Measurements from ENCODE around the gene MS4A6A. TPM values are rescaled to one million over a fixed set of nuclear protein-coding genes. Genes with fewer than 3 reads are reported as not detected.

Gene MS4A6A
- total RNA-seq, 1 experiment from 2014 or later = not detected

DNA sequence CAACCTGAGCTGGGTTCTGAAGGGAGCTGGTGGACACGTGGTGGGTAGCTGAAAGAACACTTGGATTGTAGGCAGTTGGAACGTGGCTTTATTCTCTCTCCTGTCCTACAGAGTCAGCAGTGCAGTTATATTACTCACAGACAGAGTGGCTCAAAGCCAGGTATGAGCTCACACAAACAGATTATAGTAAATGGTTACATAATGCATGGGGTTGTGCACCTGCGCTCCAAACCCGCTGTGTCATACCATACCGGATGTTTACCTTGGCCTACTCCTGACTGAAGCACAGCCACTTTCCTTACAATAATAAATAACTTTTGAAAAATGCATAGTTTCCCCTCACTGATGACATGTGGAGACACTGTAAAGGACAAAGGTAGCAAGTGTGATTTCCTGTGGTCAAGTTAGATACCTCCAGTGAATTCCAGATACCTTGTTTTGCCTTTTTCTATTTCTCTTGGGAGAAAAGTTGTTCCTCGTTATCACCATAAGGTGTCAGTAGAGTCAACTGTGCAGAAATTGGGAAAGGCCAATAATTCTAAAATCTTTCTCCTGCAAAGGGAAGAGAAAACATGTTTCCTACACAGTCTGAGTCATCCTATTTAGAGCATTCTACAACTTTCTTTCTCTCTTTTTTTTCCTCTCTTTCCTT lies 13.5 kb downstream of the MS4A6A start:
- no peak overlapping the region for H2AFZ ChIP-seq (ENCODE audit: low read length)
- peak; percentile 76 for ATAC-seq
- H3K79me2 ChIP-seq (ENCODE audit: low read length) = no peaks in the 10 kb centered on the region
- ChIA-PET POLR2A (ENCODE audit: unreplicated experiment) (no interaction called here), CTCF (interaction anchor here (0.6 kb wide), 1 partner anchor 82 kb away, joined by 3 read pairs; no protein-coding TSS in a partner anchor)
- intact Hi-C loops (cut with micrococcal nuclease) = no loop called here
- H3K27me3 ChIP-seq (ENCODE audit: low read length) = no peaks in the 10 kb centered on the region
- no peaks in the 10 kb centered on the region for H4K20me1 ChIP-seq (ENCODE audit: low read length)
- peaks cover 51% of the 10 kb centered on the region for H3K4me1 ChIP-seq (ENCODE audit: insufficient read depth, low read length)
- H3K27ac ChIP-seq (ENCODE audit: low read length) = peak overlapping the region; percentile 84
- no peak overlapping the region for H3K4me3 ChIP-seq (ENCODE audit: low read length)
- TF ChIP-seq, protein P1, sequence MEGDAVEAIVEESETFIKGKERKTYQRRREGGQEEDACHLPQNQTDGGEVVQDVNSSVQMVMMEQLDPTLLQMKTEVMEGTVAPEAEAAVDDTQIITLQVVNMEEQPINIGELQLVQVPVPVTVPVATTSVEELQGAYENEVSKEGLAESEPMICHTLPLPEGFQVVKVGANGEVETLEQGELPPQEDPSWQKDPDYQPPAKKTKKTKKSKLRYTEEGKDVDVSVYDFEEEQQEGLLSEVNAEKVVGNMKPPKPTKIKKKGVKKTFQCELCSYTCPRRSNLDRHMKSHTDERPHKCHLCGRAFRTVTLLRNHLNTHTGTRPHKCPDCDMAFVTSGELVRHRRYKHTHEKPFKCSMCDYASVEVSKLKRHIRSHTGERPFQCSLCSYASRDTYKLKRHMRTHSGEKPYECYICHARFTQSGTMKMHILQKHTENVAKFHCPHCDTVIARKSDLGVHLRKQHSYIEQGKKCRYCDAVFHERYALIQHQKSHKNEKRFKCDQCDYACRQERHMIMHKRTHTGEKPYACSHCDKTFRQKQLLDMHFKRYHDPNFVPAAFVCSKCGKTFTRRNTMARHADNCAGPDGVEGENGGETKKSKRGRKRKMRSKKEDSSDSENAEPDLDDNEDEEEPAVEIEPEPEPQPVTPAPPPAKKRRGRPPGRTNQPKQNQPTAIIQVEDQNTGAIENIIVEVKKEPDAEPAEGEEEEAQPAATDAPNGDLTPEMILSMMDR (conservative IDR thresholded peaks at IDR 0.05; ENCODE audit: low read depth, low read length) = peak; percentile 92
- TF ChIP-seq EZH2 (IDR thresholded peaks at IDR 0.05; ENCODE audit: low read length, unreplicated experiment) = no peak
- H3F3A ChIP-seq (ENCODE audit: low read length, unreplicated experiment) = peaks cover 5% of the 10 kb centered on the region
- H3K9me3 ChIP-seq (ENCODE audit: low read length) = no peaks in the 10 kb centered on the region
- DNase-seq = peak; percentile 100
- BruUV-seq (replicated peaks) = no TSS peak
- H3K9ac ChIP-seq (ENCODE audit: low read length) = peak overlapping the region; percentile 53
- peak overlapping the region; percentile 37 for H3K4me2 ChIP-seq (ENCODE audit: low read length)
- no peaks in the 10 kb centered on the region for H3K9me2 ChIP-seq (replicated peaks; ENCODE audit: low read length)
- H3K36me3 ChIP-seq (ENCODE audit: low read depth, low read length) = no peaks in the 10 kb centered on the region

DNA sequence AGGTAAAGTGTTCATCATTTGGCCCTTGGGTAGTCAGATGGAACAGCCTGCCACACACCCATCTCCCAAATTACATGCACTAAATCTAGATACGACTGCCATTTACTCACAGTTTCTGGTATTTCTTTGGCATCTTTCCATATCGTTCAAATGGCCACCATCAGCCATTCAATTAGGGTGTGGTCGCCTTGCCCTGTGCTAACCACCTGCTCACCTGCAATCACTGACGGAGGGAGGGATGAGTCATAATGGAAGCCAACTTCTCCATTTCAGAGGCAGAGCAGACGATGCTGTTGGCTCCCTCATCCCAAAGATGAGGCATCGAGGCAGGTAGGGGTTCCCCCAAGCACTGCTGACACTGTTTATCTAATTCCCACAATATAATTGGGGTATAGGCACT lies 14.6 kb downstream of the MS4A6A start:
- Histone ChIP-seq H3K36me3 (ENCODE audit: low read depth, low read length) (no peaks in the 10 kb centered on the region), H3K9me3 (ENCODE audit: low read length) (no peaks in the 10 kb centered on the region), H3K79me2 (ENCODE audit: low read length) (no peaks in the 10 kb centered on the region), H4K20me1 (ENCODE audit: low read length) (no peaks in the 10 kb centered on the region), H3K9ac (ENCODE audit: low read length) (no peak overlapping the region; the same call in 1 of the 2 replicates), H3K9me2 (replicated peaks; ENCODE audit: low read length) (no peaks in the 10 kb centered on the region), H3F3A (ENCODE audit: low read length, unreplicated experiment) (peaks cover 5% of the 10 kb centered on the region), H2AFZ (ENCODE audit: low read length) (no peak overlapping the region), H3K4me3 (ENCODE audit: low read length) (no peak overlapping the region), H3K4me2 (ENCODE audit: low read length) (peak overlapping the region; percentile 24), H3K27ac (ENCODE audit: low read length) (peak overlapping the region; percentile 84), H3K27me3 (ENCODE audit: low read length) (no peaks in the 10 kb centered on the region), H3K4me1 (ENCODE audit: insufficient read depth, low read length) (peaks cover 52% of the 10 kb centered on the region)
- intact Hi-C loops (cut with micrococcal nuclease) = no loop called here
- DNase-seq (peak; percentile 69), ATAC-seq (no peak)
- ChIA-PET CTCF (no interaction called here), POLR2A (ENCODE audit: unreplicated experiment) (no interaction called here)
- TF ChIP-seq, protein P1 (conservative IDR thresholded peaks at IDR 0.05; ENCODE audit: low read depth, low read length) = no peak
- no peak for TF ChIP-seq EZH2phosphoT487 (IDR thresholded peaks at IDR 0.05; ENCODE audit: borderline replicate concordance, low read length)
- no peak for TF ChIP-seq EZH2 (IDR thresholded peaks at IDR 0.05; ENCODE audit: low read length, unreplicated experiment)
- no TSS peak for BruUV-seq (replicated peaks)

DNA sequence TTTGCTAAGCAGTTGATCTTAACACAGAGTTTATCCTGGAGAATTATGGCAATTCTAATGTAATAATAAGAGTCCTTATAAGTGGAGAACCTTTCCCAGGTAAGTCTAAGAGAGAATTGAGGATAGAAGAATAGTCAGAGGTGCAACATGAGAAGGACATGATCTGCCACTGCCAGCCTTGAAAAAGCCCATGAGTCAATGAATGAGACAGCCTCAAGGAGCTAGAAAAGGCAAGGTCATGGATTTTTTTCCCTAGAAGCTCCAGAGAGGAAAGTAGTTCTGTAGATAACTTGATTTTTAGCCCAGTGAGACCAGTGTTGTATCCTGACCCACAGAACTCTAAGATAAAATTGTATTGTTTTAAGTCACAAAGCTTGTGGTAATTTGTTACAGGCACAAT lies 16.9 kb downstream of the MS4A6A start:
- DNase-seq = peak; percentile 42
- Histone ChIP-seq H3K9me2 (replicated peaks; ENCODE audit: low read length) (no peaks in the 10 kb centered on the region), H3K9me3 (ENCODE audit: low read length) (no peaks in the 10 kb centered on the region), H3K27ac (ENCODE audit: low read length) (no peak overlapping the region), H3K4me2 (ENCODE audit: low read length) (no peak overlapping the region), H3K27me3 (ENCODE audit: low read length) (no peaks in the 10 kb centered on the region), H3K4me1 (ENCODE audit: insufficient read depth, low read length) (peaks cover 48% of the 10 kb centered on the region), H3K36me3 (ENCODE audit: low read depth, low read length) (no peaks in the 10 kb centered on the region), H3K4me3 (ENCODE audit: low read length) (no peak overlapping the region), H2AFZ (ENCODE audit: low read length) (no peak overlapping the region), H3K9ac (ENCODE audit: low read length) (no peak overlapping the region), H4K20me1 (ENCODE audit: low read length) (no peaks in the 10 kb centered on the region), H3F3A (ENCODE audit: low read length, unreplicated experiment) (peaks cover 5% of the 10 kb centered on the region), H3K79me2 (ENCODE audit: low read length) (no peaks in the 10 kb centered on the region)
- TF ChIP-seq, protein P1 (conservative IDR thresholded peaks at IDR 0.05; ENCODE audit: low read depth, low read length) = no peak
- TF ChIP-seq EZH2 (IDR thresholded peaks at IDR 0.05; ENCODE audit: low read length, unreplicated experiment) (no peak), EZH2phosphoT487 (IDR thresholded peaks at IDR 0.05; ENCODE audit: borderline replicate concordance, low read length) (no peak)
- ChIA-PET POLR2A (ENCODE audit: unreplicated experiment) (interaction anchor here (0.9 kb wide), 1 partner anchor 497 kb away, joined by 7 read pairs; the partner anchor contains the start of gene PATL1), CTCF (no interaction called here)
- intact Hi-C loops (cut with micrococcal nuclease) = no loop called here
- no peak for ATAC-seq
- no TSS peak for BruUV-seq (replicated peaks)

Measured in PC-3 (cell line).